AG10803 (cell line): Measurements from ENCODE around the gene BCAS3.
A peak's percentile ranks its signal among the peaks of the same experiment; 100 is the strongest.

Experiments used
- DNase-seq: peaks from one replicate; pipeline ENCODE4 v3.0.0; 2010; ENCODE audit warnings: low read depth
- H3K4me3 ChIP-seq: 2 replicates; pipeline ENCODE4 v1.5.1; 2011; ENCODE audit warnings: mild to moderate bottlenecking, low read length, control low read depth
- CTCF ChIP-seq: conservative IDR thresholded peaks from 2 replicates; pipeline ENCODE4 v1.5.1; 2011; ENCODE audit warnings: mild to moderate bottlenecking, low read length, control low read depth, inconsistent platforms

BCAS3 gene

GRCh38 chr17:61053469-61053868 lies 375.8 kb downstream of the BCAS3 start:
- TF ChIP-seq CTCF, result no peak
- H3K4me3 ChIP-seq, result no peak overlapping the region
- no peak for DNase-seq

- TF ChIP-seq CTCF, result no peak
These were observed 376.8 kb downstream of the BCAS3 start for GRCh38 chr17:61054436-61054835.

GRCh38 chr17:61057257-61057656 lies 379.6 kb downstream of the BCAS3 start:
- H3K4me3 ChIP-seq, result no peak overlapping the region
- no peak for TF ChIP-seq CTCF
- DNase-seq, result no peak

More at GRCh38 chr17:61054436-61054835, 376.8 kb downstream of the BCAS3 start:
- H3K4me3 ChIP-seq, result no peak overlapping the region
- DNase-seq, result no peak

GRCh38 chr17:61058066-61058465 lies 380.4 kb downstream of the BCAS3 start:
- no peak overlapping the region for H3K4me3 ChIP-seq
- no peak for DNase-seq
- no peak for TF ChIP-seq CTCF

- DNase-seq, result no peak
- no peak overlapping the region for H3K4me3 ChIP-seq
- TF ChIP-seq CTCF, result no peak
These were observed 385.9 kb downstream of the BCAS3 start for GRCh38 chr17:61063528-61063927.

- no peak for DNase-seq
- H3K4me3 ChIP-seq, result no peak overlapping the region
- TF ChIP-seq CTCF, result no peak
These were observed 386.7 kb downstream of the BCAS3 start for GRCh38 chr17:61064087-61064951.

- no peak overlapping the region for H3K4me3 ChIP-seq
- DNase-seq, result peak; percentile 43
- TF ChIP-seq CTCF, result no peak
These were observed 387.7 kb downstream of the BCAS3 start for GRCh38 chr17:61065263-61065773.
